Neural progenitor cell (in vitro differentiated cells): Measurements from ENCODE around the gene KCNH5. TPM values are rescaled to one million over a fixed set of nuclear protein-coding genes. Genes with fewer than 3 reads are reported as not detected.

Source experiments
- DNase-seq: peaks from one replicate; pipeline ENCODE4 v3.0.0-alpha.2; 2016; ENCODE audit warnings: low spot score
- H2AFZ ChIP-seq: fragments of 200-600 bp; sonication (generic); replicated peaks from 2 replicates; pipeline ENCODE4 v1.6.1; 2016; ENCODE audit warnings: antibody characterized with exemption
- H3F3A ChIP-seq: fragments of 200-600 bp; sonication (generic); 2 replicates; pipeline ENCODE4 v1.6.1; 2016; ENCODE audit warnings: antibody characterized with exemption, low read depth
- H3K27ac ChIP-seq: fragments of 200-600 bp; sonication (generic); 2 replicates; pipeline ENCODE4 v1.5.1; 2016; ENCODE audit warnings: mild to moderate bottlenecking
- H3K27me3 ChIP-seq: fragments of 200-600 bp; sonication (generic); 2 replicates; pipeline ENCODE4 v1.6.1; 2016; ENCODE audit warnings: mild to moderate bottlenecking, moderate library complexity
- H3K36me3 ChIP-seq: fragments of 200-600 bp; sonication (generic); 2 replicates; pipeline ENCODE4 v1.5.1; 2016
- H3K4me1 ChIP-seq: fragments of 200-600 bp; sonication (generic); 2 replicates; pipeline ENCODE4 v1.6.1; 2016; ENCODE audit warnings: mixed run types
- H3K4me2 ChIP-seq: fragments of 200-600 bp; sonication (generic); 2 replicates; pipeline ENCODE4 v1.6.1; 2016
- H3K4me3 ChIP-seq: fragments of 200-600 bp; sonication (generic); 2 replicates; pipeline ENCODE4 v1.5.1; 2016
- H3K79me2 ChIP-seq: fragments of 200-600 bp; sonication (generic); 2 replicates; pipeline ENCODE4 v1.6.1; 2016; ENCODE audit warnings: low read depth
- H3K9ac ChIP-seq: fragments of 200-600 bp; sonication (generic); 2 replicates; pipeline ENCODE4 v1.6.1; 2016
- H3K9me3 ChIP-seq: fragments of 200-600 bp; sonication (generic); 2 replicates; pipeline ENCODE4 v1.5.1; 2016; ENCODE audit warnings: low read depth
- H4K20me1 ChIP-seq: fragments of 200-600 bp; sonication (generic); 2 replicates; pipeline ENCODE4 v1.6.1; 2016; ENCODE audit warnings: low read depth
- H3K27ac Mint-ChIP-seq: 3 replicates; pipeline ENCODE4 v1.8.0; 2021; ENCODE audit warnings: mixed read lengths
- H3K27me3 Mint-ChIP-seq: 2 replicates; pipeline ENCODE4 v1.8.0; 2022; ENCODE audit warnings: low read depth, mild to moderate bottlenecking, inconsistent platforms, moderate library complexity, mixed read lengths; ENCODE audit not compliant: insufficient read depth
- H3K36me3 Mint-ChIP-seq: 3 replicates; pipeline ENCODE4 v1.8.0; 2021; ENCODE audit warnings: mixed read lengths
- H3K4me1 Mint-ChIP-seq: 3 replicates; pipeline ENCODE4 v1.8.0; 2021; ENCODE audit warnings: mixed read lengths
- H3K4me3 Mint-ChIP-seq: 3 replicates; pipeline ENCODE4 v1.8.0; 2021; ENCODE audit warnings: mild to moderate bottlenecking, moderate library complexity, mixed read lengths
- H3K9me3 Mint-ChIP-seq: 3 replicates; pipeline ENCODE4 v1.8.0; 2020; ENCODE audit warnings: mixed read lengths
- EZH2 ChIP-seq: fragments of 200-600 bp; sonication (generic); IDR thresholded peaks from 2 replicates; pipeline ENCODE4 v1.6.1; 2017; ENCODE audit warnings: antibody characterized with exemption, mild to moderate bottlenecking, moderate library complexity
- EZH2phosphoT487 ChIP-seq: fragments of 200-600 bp; sonication (generic); IDR thresholded peaks from 2 replicates; pipeline ENCODE4 v1.6.1; 2017; ENCODE audit warnings: antibody characterized with exemption
- total RNA-seq: library from RNA; depleted of rRNA; stranded (reverse); fragments of >200 nt; gene quantifications from 2 replicates; pipeline ENCODE4 v1.2.3, GENCODE V29; 2015; ENCODE audit warnings: low replicate concordance
- TF ChIP-seq, protein P1 (sequence below): fragments of 200-600 bp; sonication (generic); IDR thresholded peaks from 2 replicates; pipeline ENCODE4 v1.5.1; 2017; ENCODE audit warnings: antibody characterized with exemption, mild to moderate bottlenecking

KCNH5 gene
- total RNA-seq, 1 donor from 2014 or later, result 4.6 TPM

DNA sequence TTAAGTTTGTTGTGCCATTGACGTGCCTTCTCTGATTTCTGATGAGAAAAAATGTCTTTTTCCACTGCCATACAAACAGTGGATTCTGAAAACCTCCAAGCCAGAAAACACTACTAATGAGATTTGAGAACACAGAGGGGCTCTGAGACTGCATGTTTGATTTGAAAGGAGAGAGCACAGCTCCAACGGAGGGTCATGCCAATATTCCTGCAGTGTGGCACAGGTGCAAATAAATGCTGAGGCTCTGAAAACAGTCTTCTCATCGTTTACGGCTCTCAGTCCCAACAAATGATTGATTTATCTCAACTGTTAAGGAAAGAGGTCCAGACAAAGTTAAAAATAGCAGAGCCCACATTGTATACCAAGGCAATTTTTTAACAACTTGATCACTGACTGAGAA, 128.7 kb downstream of the KCNH5 start:
- H3K4me2 ChIP-seq, result no peak overlapping the region
- peaks cover 6% of the 10 kb centered on the region for H3F3A ChIP-seq
- no peaks in the 10 kb centered on the region for H3K36me3 Mint-ChIP-seq
- no peak overlapping the region for H3K27ac Mint-ChIP-seq
- no peaks in the 10 kb centered on the region for H3K27me3 Mint-ChIP-seq
- H3K4me1 ChIP-seq, result peaks cover 7% of the 10 kb centered on the region
- no peak for DNase-seq
- no peaks in the 10 kb centered on the region for H3K9me3 Mint-ChIP-seq
- peaks cover 8% of the 10 kb centered on the region for H3K4me1 Mint-ChIP-seq
- TF ChIP-seq, protein P1, sequence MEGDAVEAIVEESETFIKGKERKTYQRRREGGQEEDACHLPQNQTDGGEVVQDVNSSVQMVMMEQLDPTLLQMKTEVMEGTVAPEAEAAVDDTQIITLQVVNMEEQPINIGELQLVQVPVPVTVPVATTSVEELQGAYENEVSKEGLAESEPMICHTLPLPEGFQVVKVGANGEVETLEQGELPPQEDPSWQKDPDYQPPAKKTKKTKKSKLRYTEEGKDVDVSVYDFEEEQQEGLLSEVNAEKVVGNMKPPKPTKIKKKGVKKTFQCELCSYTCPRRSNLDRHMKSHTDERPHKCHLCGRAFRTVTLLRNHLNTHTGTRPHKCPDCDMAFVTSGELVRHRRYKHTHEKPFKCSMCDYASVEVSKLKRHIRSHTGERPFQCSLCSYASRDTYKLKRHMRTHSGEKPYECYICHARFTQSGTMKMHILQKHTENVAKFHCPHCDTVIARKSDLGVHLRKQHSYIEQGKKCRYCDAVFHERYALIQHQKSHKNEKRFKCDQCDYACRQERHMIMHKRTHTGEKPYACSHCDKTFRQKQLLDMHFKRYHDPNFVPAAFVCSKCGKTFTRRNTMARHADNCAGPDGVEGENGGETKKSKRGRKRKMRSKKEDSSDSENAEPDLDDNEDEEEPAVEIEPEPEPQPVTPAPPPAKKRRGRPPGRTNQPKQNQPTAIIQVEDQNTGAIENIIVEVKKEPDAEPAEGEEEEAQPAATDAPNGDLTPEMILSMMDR, result no peak
- TF ChIP-seq EZH2, result no peak
- TF ChIP-seq EZH2phosphoT487, result no peak
- no peaks in the 10 kb centered on the region for H3K79me2 ChIP-seq
- no peak overlapping the region for H3K9ac ChIP-seq
- H3K9me3 ChIP-seq, result no peaks in the 10 kb centered on the region
- no peaks in the 10 kb centered on the region for H3K27me3 ChIP-seq
- H2AFZ ChIP-seq, result no peak overlapping the region
- peak overlapping the region; percentile 7 for H3K27ac ChIP-seq
- no peak overlapping the region for H3K4me3 Mint-ChIP-seq
- H3K4me3 ChIP-seq, result no peak overlapping the region
- H3K36me3 ChIP-seq, result no peaks in the 10 kb centered on the region
- H4K20me1 ChIP-seq, result no peaks in the 10 kb centered on the region

- H3K4me1 Mint-ChIP-seq, result peaks cover 8% of the 10 kb centered on the region
- H2AFZ ChIP-seq, result no peak overlapping the region
Observed at GRCh38 chr14:62914873-62915272, 130.4 kb downstream of the KCNH5 start.

GRCh38 chr14:62914025-62914424, 131.2 kb downstream of the KCNH5 start:
- TF ChIP-seq, protein P1, result no peak
- TF ChIP-seq EZH2phosphoT487, result no peak
- no peak for TF ChIP-seq EZH2
- no peak overlapping the region for H3K27ac ChIP-seq

More at GRCh38 chr14:62914873-62915272, 130.4 kb downstream of the KCNH5 start:
- H3K9ac ChIP-seq, result no peak overlapping the region
- no peaks in the 10 kb centered on the region for H4K20me1 ChIP-seq
- Mint-ChIP-seq H3K36me3 (no peaks in the 10 kb centered on the region), H3K27ac (no peak overlapping the region), H3K4me3 (no peak overlapping the region), H3K9me3 (no peaks in the 10 kb centered on the region), H3K27me3 (no peaks in the 10 kb centered on the region)
- H3K79me2 ChIP-seq, result no peaks in the 10 kb centered on the region
- H3K36me3 ChIP-seq, result no peaks in the 10 kb centered on the region
- H3K27ac ChIP-seq, result no peak overlapping the region
- TF ChIP-seq, protein P1, result no peak
- no peak for TF ChIP-seq EZH2phosphoT487
- TF ChIP-seq EZH2, result no peak
- H3K4me1 ChIP-seq, result peaks cover 7% of the 10 kb centered on the region
- H3F3A ChIP-seq, result peaks cover 6% of the 10 kb centered on the region
- no peak overlapping the region for H3K4me3 ChIP-seq
- no peak for DNase-seq
- no peaks in the 10 kb centered on the region for H3K27me3 ChIP-seq
- H3K4me2 ChIP-seq, result no peak overlapping the region
- H3K9me3 ChIP-seq, result no peaks in the 10 kb centered on the region

More at GRCh38 chr14:62914025-62914424, 131.2 kb downstream of the KCNH5 start:
- H3K4me3 Mint-ChIP-seq, result no peak overlapping the region
- no peaks in the 10 kb centered on the region for H3K36me3 Mint-ChIP-seq
- H3K9ac ChIP-seq, result no peak overlapping the region
- H3K9me3 ChIP-seq, result no peaks in the 10 kb centered on the region
- H3K79me2 ChIP-seq, result no peaks in the 10 kb centered on the region
- H4K20me1 ChIP-seq, result no peaks in the 10 kb centered on the region
- peaks cover 8% of the 10 kb centered on the region for H3K4me1 Mint-ChIP-seq
- H3K4me2 ChIP-seq, result no peak overlapping the region
- H3K4me3 ChIP-seq, result no peak overlapping the region
- no peak overlapping the region for H2AFZ ChIP-seq
- no peak overlapping the region for H3K27ac Mint-ChIP-seq
- H3K27me3 ChIP-seq, result no peaks in the 10 kb centered on the region
- no peaks in the 10 kb centered on the region for H3K9me3 Mint-ChIP-seq
- H3K36me3 ChIP-seq, result no peaks in the 10 kb centered on the region
- DNase-seq, result no peak
- H3K4me1 ChIP-seq, result peaks cover 7% of the 10 kb centered on the region
- no peaks in the 10 kb centered on the region for H3K27me3 Mint-ChIP-seq
- peaks cover 6% of the 10 kb centered on the region for H3F3A ChIP-seq
